NT2/D1 (cell line): ENCODE results near the gene LDLRAD3.

Experiments used
- DNase-seq: peaks from one replicate; pipeline ENCODE4 v3.0.0-alpha.2; 2011; ENCODE audit warnings: low read depth, low spot score
- H3K27me3 ChIP-seq: 2 replicates; pipeline ENCODE4 v1.6.0; 2011; ENCODE audit warnings: mild to moderate bottlenecking; ENCODE audit not compliant: insufficient read length, insufficient read depth
- H3K36me3 ChIP-seq: 2 replicates; pipeline ENCODE4 v1.6.1; 2011; ENCODE audit warnings: mild to moderate bottlenecking, low read length, mixed read lengths; ENCODE audit not compliant: insufficient read depth, insufficient read length
- H3K4me1 ChIP-seq: 2 replicates; pipeline ENCODE4 v1.5.1; 2011; ENCODE audit not compliant: insufficient read depth, insufficient read length
- H3K4me3 ChIP-seq: 2 replicates; pipeline ENCODE4 v1.5.1; 2011; ENCODE audit warnings: low read depth; ENCODE audit not compliant: insufficient read length
- H3K9ac ChIP-seq: 2 replicates; pipeline ENCODE4 v1.6.0; 2011; ENCODE audit warnings: low read depth; ENCODE audit not compliant: insufficient read length
- H3K9me3 ChIP-seq: 2 replicates; pipeline ENCODE4 v1.5.1; 2011; ENCODE audit warnings: mild to moderate bottlenecking, low read length; ENCODE audit not compliant: insufficient read depth
- SUZ12 ChIP-seq: IDR thresholded peaks from 2 replicates; pipeline ENCODE4 v1.6.1; 2011; ENCODE audit not compliant: insufficient read length, insufficient read depth; ENCODE audit errors: extremely low read depth
- YY1 ChIP-seq: IDR thresholded peaks from 2 replicates; pipeline ENCODE4 v1.6.1; 2011; ENCODE audit not compliant: insufficient read length, insufficient read depth
- ZNF274 ChIP-seq: IDR thresholded peaks from 2 replicates; pipeline ENCODE4 v1.6.1; 2011; ENCODE audit warnings: mild to moderate bottlenecking, low read depth, low read length

The LDLRAD3 gene

GRCh38 chr11:36022882-36023281 lies 79.0 kb downstream of the LDLRAD3 start:
- H3K27me3 ChIP-seq = no peaks in the 10 kb centered on the region
- H3K36me3 ChIP-seq = no peaks in the 10 kb centered on the region
- H3K4me1 ChIP-seq = peaks cover 5% of the 10 kb centered on the region
- no peak for DNase-seq
- H3K9ac ChIP-seq = no peak overlapping the region
- H3K9me3 ChIP-seq = no peaks in the 10 kb centered on the region
- no peak for TF ChIP-seq ZNF274
- no peak for TF ChIP-seq SUZ12
- TF ChIP-seq YY1 = no peak
- H3K4me3 ChIP-seq = no peak overlapping the region

- H3K4me1 ChIP-seq = peaks cover 5% of the 10 kb centered on the region
- no peak overlapping the region for H3K4me3 ChIP-seq
- no peak for TF ChIP-seq SUZ12
- TF ChIP-seq YY1 = no peak
- TF ChIP-seq ZNF274 = no peak
- no peaks in the 10 kb centered on the region for H3K36me3 ChIP-seq
- H3K9ac ChIP-seq = no peak overlapping the region
- no peaks in the 10 kb centered on the region for H3K27me3 ChIP-seq
- no peaks in the 10 kb centered on the region for H3K9me3 ChIP-seq
- DNase-seq = no peak
Observed at GRCh38 chr11:36023922-36024321, 80.1 kb downstream of the LDLRAD3 start.

GRCh38 chr11:36024716-36025115 lies 80.9 kb downstream of the LDLRAD3 start:
- Histone ChIP-seq H3K27me3 (no peaks in the 10 kb centered on the region), H3K9ac (no peak overlapping the region), H3K36me3 (no peaks in the 10 kb centered on the region), H3K9me3 (no peaks in the 10 kb centered on the region), H3K4me3 (no peak overlapping the region), H3K4me1 (peaks cover 4% of the 10 kb centered on the region)
- no peak for DNase-seq
- no peak for TF ChIP-seq ZNF274
- no peak for TF ChIP-seq YY1
- no peak for TF ChIP-seq SUZ12

- H3K4me1 ChIP-seq = peaks cover 6% of the 10 kb centered on the region
- TF ChIP-seq SUZ12 (no peak), ZNF274 (no peak), YY1 (no peak)
- H3K4me3 ChIP-seq = no peak overlapping the region
- no peaks in the 10 kb centered on the region for H3K36me3 ChIP-seq
- no peak for DNase-seq
- no peaks in the 10 kb centered on the region for H3K9me3 ChIP-seq
- no peaks in the 10 kb centered on the region for H3K27me3 ChIP-seq
- H3K9ac ChIP-seq = no peak overlapping the region
Observed at GRCh38 chr11:36026315-36026968, 82.6 kb downstream of the LDLRAD3 start.

GRCh38 chr11:36027731-36028130 lies 83.9 kb downstream of the LDLRAD3 start:
- no peaks in the 10 kb centered on the region for H3K27me3 ChIP-seq
- H3K4me1 ChIP-seq = peaks cover 6% of the 10 kb centered on the region
- H3K36me3 ChIP-seq = no peaks in the 10 kb centered on the region
- TF ChIP-seq YY1 (no peak), SUZ12 (no peak)
- no peak for DNase-seq
- no peaks in the 10 kb centered on the region for H3K9me3 ChIP-seq
- H3K4me3 ChIP-seq = no peak overlapping the region
- H3K9ac ChIP-seq = no peak overlapping the region

- Histone ChIP-seq H3K4me3 (no peak overlapping the region), H3K9me3 (no peaks in the 10 kb centered on the region), H3K36me3 (no peaks in the 10 kb centered on the region), H3K27me3 (no peaks in the 10 kb centered on the region), H3K4me1 (peaks cover 12% of the 10 kb centered on the region), H3K9ac (no peak overlapping the region)
- no peak for DNase-seq
- TF ChIP-seq YY1 = no peak
- no peak for TF ChIP-seq ZNF274
- no peak for TF ChIP-seq SUZ12
Observed at GRCh38 chr11:36029616-36030015, 85.8 kb downstream of the LDLRAD3 start.

GRCh38 chr11:36030731-36031281 lies 86.9 kb downstream of the LDLRAD3 start:
- peaks cover 10% of the 10 kb centered on the region for H3K4me1 ChIP-seq
- no peak for DNase-seq
- no peaks in the 10 kb centered on the region for H3K27me3 ChIP-seq
- no peak overlapping the region for H3K4me3 ChIP-seq
- TF ChIP-seq SUZ12 (no peak), ZNF274 (no peak), YY1 (no peak)
- H3K9me3 ChIP-seq = no peaks in the 10 kb centered on the region
- H3K36me3 ChIP-seq = no peaks in the 10 kb centered on the region
- no peak overlapping the region for H3K9ac ChIP-seq

GRCh38 chr11:36033082-36033751 lies 89.4 kb downstream of the LDLRAD3 start:
- peaks cover 10% of the 10 kb centered on the region for H3K4me1 ChIP-seq
- TF ChIP-seq SUZ12 = no peak
- TF ChIP-seq YY1 = no peak
- TF ChIP-seq ZNF274 = no peak
- no peak overlapping the region for H3K4me3 ChIP-seq
- DNase-seq = peak; percentile 51
- H3K9ac ChIP-seq = no peak overlapping the region
- H3K27me3 ChIP-seq = no peaks in the 10 kb centered on the region
- H3K9me3 ChIP-seq = no peaks in the 10 kb centered on the region
- H3K36me3 ChIP-seq = peaks cover 10% of the 10 kb centered on the region
